KMS-11 (cell line): ENCODE data around the gene TRMO.
A peak's percentile ranks its signal among the peaks of the same experiment; 100 is the strongest.
"Not testable (repeated sequence)": the region's sequence is repeated elsewhere in the genome, so short reads cannot be mapped to it uniquely, and the experiment has no call there.

ENCODE experiments used
- H2AFZ ChIP-seq: fragments of 200-600 bp; sonication (generic); 2 replicates; pipeline ENCODE4 v1.6.1; 2016; ENCODE audit warnings: antibody characterized with exemption, mixed run types, low read depth
- H3K27ac ChIP-seq: fragments of 200-600 bp; sonication (generic); 2 replicates; pipeline ENCODE4 v1.6.1; 2016; ENCODE audit warnings: mild to moderate bottlenecking, mixed run types
- H3K27me3 ChIP-seq: fragments of 200-600 bp; sonication (generic); 2 replicates; pipeline ENCODE4 v1.6.1; 2017; ENCODE audit warnings: mild to moderate bottlenecking, low read depth, mixed run types, moderate library complexity; ENCODE audit not compliant: insufficient read depth
- H3K36me3 ChIP-seq: fragments of 200-600 bp; sonication (generic); 2 replicates; pipeline ENCODE4 v1.6.1; 2017; ENCODE audit warnings: mild to moderate bottlenecking, mixed run types; ENCODE audit not compliant: insufficient read depth
- H3K4me1 ChIP-seq: fragments of 200-600 bp; sonication (generic); 2 replicates; pipeline ENCODE4 v1.6.1; 2016; ENCODE audit warnings: mild to moderate bottlenecking, low read depth, mixed run types; ENCODE audit not compliant: poor library complexity, severe bottlenecking
- H3K4me2 ChIP-seq: fragments of 200-600 bp; sonication (generic); 2 replicates; pipeline ENCODE4 v1.7.0; 2016; ENCODE audit warnings: mild to moderate bottlenecking, mixed run types
- H3K4me3 ChIP-seq: fragments of 200-600 bp; sonication (generic); IDR thresholded peaks from 2 replicates; pipeline ENCODE4 v1.6.1; 2017; ENCODE audit warnings: low read depth, low read length, mixed read lengths; ENCODE audit not compliant: insufficient read depth
- H3K79me2 ChIP-seq: fragments of 200-600 bp; sonication (generic); 2 replicates; pipeline ENCODE4 v1.6.1; 2016; ENCODE audit warnings: low read depth, mixed run types; ENCODE audit not compliant: insufficient read depth
- H3K9ac ChIP-seq: fragments of 200-600 bp; sonication (generic); 2 replicates; pipeline ENCODE4 v1.6.1; 2016; ENCODE audit warnings: mild to moderate bottlenecking, mixed run types
- H4K20me1 ChIP-seq: fragments of 200-600 bp; sonication (generic); 2 replicates; pipeline ENCODE4 v1.6.1; 2016; ENCODE audit warnings: mild to moderate bottlenecking, mixed run types; ENCODE audit not compliant: insufficient read depth
- CTCF ChIP-seq: fragments of 200-600 bp; sonication (generic); conservative IDR thresholded peaks from 2 replicates; pipeline ENCODE4 v1.6.1; 2017; ENCODE audit warnings: low read depth, mild to moderate bottlenecking, antibody characterized with exemption, low read length, moderate library complexity, mixed read lengths

Gene TRMO

GRCh38 chr9:97954550-97954989, 32.3 kb upstream of the TRMO start:
- no peaks in the 10 kb centered on the region for H3K79me2 ChIP-seq
- no peaks in the 10 kb centered on the region for H3K36me3 ChIP-seq
- H4K20me1 ChIP-seq = no peaks in the 10 kb centered on the region
- H3K27ac ChIP-seq = no peak overlapping the region
- peaks cover 13% of the 10 kb centered on the region for H3K4me1 ChIP-seq
- H3K4me3 ChIP-seq = no peak overlapping the region
- H2AFZ ChIP-seq = no peak overlapping the region
- TF ChIP-seq CTCF = peak; percentile 86
- H3K9ac ChIP-seq = no peak overlapping the region
- H3K4me2 ChIP-seq = no peak overlapping the region
- H3K27me3 ChIP-seq = no peaks in the 10 kb centered on the region

GRCh38 chr9:97950873-97951272, 28.6 kb upstream of the TRMO start:
- H3K79me2 ChIP-seq, H3K27ac ChIP-seq, H4K20me1 ChIP-seq, H3K36me3 ChIP-seq, H3K9ac ChIP-seq, H3K27me3 ChIP-seq, H3K4me3 ChIP-seq: not testable (repeated sequence)
- peak overlapping the region; percentile 45 for H2AFZ ChIP-seq
- peaks cover 13% of the 10 kb centered on the region for H3K4me1 ChIP-seq
- peak overlapping the region; percentile 43; the same call in 1 of the 2 replicates for H3K4me2 ChIP-seq

DNA sequence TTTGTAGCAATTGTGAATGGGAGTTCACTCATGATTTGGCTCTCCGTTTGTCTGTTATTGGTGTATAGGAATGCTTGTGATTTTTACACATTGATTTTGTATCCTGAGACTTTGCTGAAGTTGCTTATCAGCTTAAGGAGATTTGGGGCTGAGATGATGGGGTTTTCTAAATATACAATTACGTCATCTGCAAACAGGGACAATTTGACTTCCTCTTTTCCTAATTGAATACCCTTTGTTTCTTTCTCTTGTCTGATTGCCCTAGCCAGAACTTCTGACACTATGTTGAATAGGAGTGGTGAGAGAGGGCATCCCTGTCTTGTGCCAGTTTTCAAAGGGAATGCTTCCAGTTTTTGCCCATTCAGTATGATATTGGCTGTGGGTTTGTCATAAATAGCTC, 24.8 kb upstream of the TRMO start:
- H3K79me2 ChIP-seq, H3K4me3 ChIP-seq, H3K36me3 ChIP-seq, H3K4me2 ChIP-seq, H4K20me1 ChIP-seq, H3K9ac ChIP-seq, H3K27me3 ChIP-seq, H3K27ac ChIP-seq, H2AFZ ChIP-seq, H3K4me1 ChIP-seq: not testable (repeated sequence)

DNA sequence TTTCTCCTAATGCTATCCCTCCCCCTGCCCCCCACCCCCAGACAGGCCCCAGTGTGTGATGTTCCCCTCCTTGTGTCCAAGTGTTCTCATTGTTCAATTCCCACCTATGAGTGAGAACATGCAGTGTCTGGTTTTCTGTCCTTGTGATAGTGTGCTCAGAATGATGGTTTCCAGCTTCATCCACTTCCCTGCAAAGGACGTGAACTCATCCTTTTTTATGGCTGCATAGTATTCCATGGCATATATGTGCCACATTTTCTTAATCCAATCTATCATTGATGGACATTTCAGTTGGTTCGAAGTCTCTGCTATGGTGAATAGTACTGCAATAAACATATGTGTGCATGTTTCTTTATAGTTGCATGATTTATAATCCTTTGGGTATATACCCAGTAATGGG, 23.2 kb upstream of the TRMO start:
- not testable (repeated sequence) for H2AFZ ChIP-seq, H3K4me1 ChIP-seq, H3K4me3 ChIP-seq, H3K27me3 ChIP-seq, H3K4me2 ChIP-seq, H3K27ac ChIP-seq, H3K79me2 ChIP-seq, H3K36me3 ChIP-seq, H3K9ac ChIP-seq, H4K20me1 ChIP-seq

DNA sequence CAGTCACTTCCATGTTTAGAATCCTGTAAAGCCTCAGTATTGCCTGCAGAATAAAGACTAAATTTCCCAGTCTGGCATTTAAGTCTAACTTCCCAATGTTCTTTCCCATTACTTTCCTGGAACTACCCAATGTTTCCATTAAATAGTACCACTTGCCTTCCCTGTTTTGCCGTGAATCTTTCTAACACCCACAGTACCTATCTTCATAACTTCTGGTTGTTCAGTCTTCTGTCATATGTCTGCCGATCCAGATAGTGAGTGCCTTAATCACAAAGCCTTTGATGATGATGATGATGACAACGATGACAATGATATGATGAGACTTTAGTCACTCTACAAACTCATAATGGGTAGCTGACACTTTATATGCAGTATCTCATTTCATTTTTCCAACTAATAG, 22.3 kb upstream of the TRMO start:
- Histone ChIP-seq H3K79me2 (no peaks in the 10 kb centered on the region), H3K9ac (no peak overlapping the region)

More for the DNA sequence above, 22.3 kb upstream of the TRMO start:
- no peak overlapping the region for H2AFZ ChIP-seq
- H3K36me3 ChIP-seq = no peaks in the 10 kb centered on the region
- H4K20me1 ChIP-seq = no peaks in the 10 kb centered on the region
- H3K4me1 ChIP-seq = no peaks in the 10 kb centered on the region
- no peak overlapping the region for H3K4me2 ChIP-seq
- no peaks in the 10 kb centered on the region for H3K27me3 ChIP-seq
- TF ChIP-seq CTCF = no peak
- H3K27ac ChIP-seq = no peak overlapping the region
- H3K4me3 ChIP-seq = no peak overlapping the region
